Spinal cord (tissue), 10 donors: ENCODE measurements around the gene SF3B3. TPM values are rescaled to one million over a fixed set of nuclear protein-coding genes. Genes with fewer than 3 reads are reported as not detected.
A peak's percentile ranks its signal among the peaks of the same experiment; 100 is the strongest.
"Not testable (repeated sequence)": the region's sequence is repeated elsewhere in the genome, so short reads cannot be mapped to it uniquely, and the experiment has no call there.

ENCODE experiments used
- DNase-seq, 6 donors: peaks; one replicate each; pipeline versions ENCODE4 v3.0.0 to v3.0.0-alpha.2; 2013 to 2015; ENCODE audit warnings: low spot score in 6 of 6, low read depth in 4 of 6
- H3K27ac ChIP-seq: one replicate; pipeline ENCODE4 v1.5.1; 2013; ENCODE audit warnings: low read depth, low read length, control low read depth
- H3K27me3 ChIP-seq: one replicate; pipeline ENCODE4 v1.6.1; 2013; ENCODE audit warnings: low read length; ENCODE audit not compliant: control insufficient read depth, insufficient read depth
- H3K36me3 ChIP-seq: one replicate; pipeline ENCODE4 v1.6.1; 2013; ENCODE audit warnings: low read length; ENCODE audit not compliant: control insufficient read depth, insufficient read depth
- H3K4me1 ChIP-seq: one replicate; pipeline ENCODE4 v1.6.1; 2013; ENCODE audit warnings: low read length; ENCODE audit not compliant: control insufficient read depth, insufficient read depth
- H3K4me3 ChIP-seq: one replicate; pipeline ENCODE4 v1.5.1; 2013; ENCODE audit warnings: low read depth, low read length, control low read depth
- H3K9me3 ChIP-seq: one replicate; pipeline ENCODE4 v1.6.1; 2013; ENCODE audit warnings: low read length; ENCODE audit not compliant: control insufficient read depth, insufficient read depth
- WGBS: methylation state at CpG from one replicate; pipeline ENCODE4 v1.1.5; 2013; ENCODE audit warnings: missing lambda C conversion rate; ENCODE audit not compliant: insufficient coverage; 5-methylcytosine and 5-hydroxymethylcytosine counted together
- polyA plus RNA-seq, 2 donors: library from polyadenylated mRNA; unstranded; fragments of 120-200 nt; gene quantifications; one replicate each; pipeline ENCODE4 v1.2.1, GENCODE V29; 2013; ENCODE audit not compliant: insufficient read length in 2 of 2
- total RNA-seq, 2 donors: library from RNA; depleted of rRNA in 1 of 2; stranded (reverse); fragments of 120-200 nt in 1 of 2; fragments of >200 nt in 1 of 2; gene quantifications; one replicate each; pipeline versions ENCODE4 v1.2.3 to v1.2.4, GENCODE V29; 2013 to 2014
- donor health status: healthy.

The SF3B3 gene
- total and polyA plus RNA-seq, 4 donors: 111 to 291 (median 211) TPM

GRCh38 chr16:70579648-70580630 lies 56.3 kb downstream of the SF3B3 start:
- Histone ChIP-seq H3K4me1 (peaks cover 15% of the 10 kb centered on the region), H3K4me3 (no peak overlapping the region), H3K27me3 (no peaks in the 10 kb centered on the region), H3K27ac (no peak overlapping the region), H3K9me3 (no peaks in the 10 kb centered on the region), H3K36me3 (peaks cover 10% of the 10 kb centered on the region)
- 71% methylated on average over 14 of the region's 21 CpGs for WGBS
- DNase-seq: no peak

DNA sequence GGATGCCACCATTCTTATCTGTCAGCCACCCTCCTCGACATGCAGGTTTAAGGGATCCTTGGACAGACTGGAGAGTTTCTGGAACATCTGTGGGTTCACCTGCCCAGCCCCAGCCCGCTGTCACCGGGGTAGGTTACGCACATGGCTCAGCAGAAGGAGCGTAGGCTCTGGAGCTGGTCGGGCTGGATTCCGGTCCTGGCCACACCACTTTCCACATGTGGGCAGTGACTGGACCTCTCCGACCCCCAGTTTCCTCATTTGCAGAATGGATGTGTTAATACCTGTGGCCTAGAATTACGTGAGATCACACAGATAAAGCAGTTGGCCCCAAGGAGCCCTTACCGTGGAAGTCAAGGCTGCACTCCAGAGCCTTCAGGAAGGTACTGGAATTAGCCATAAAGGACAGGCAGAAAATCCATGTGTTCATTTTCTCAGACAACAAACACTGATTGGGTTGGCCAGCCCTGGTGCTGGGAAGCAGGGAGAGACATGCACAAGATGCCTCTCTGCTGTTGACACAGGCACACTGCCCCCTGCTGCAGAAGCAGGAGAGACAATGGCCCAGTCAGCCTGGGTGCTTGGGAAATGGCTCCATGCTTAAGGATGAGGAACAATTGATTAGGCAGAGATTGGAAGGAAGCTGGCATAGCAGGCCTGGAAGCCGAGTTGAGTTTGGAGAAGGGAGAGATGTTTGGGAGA lies 58.8 kb downstream of the SF3B3 start:
- no peaks in the 10 kb centered on the region for H3K27me3 ChIP-seq
- DNase-seq: no peak
- H3K27ac ChIP-seq: no peak overlapping the region
- H3K9me3 ChIP-seq: no peaks in the 10 kb centered on the region
- H3K4me3 ChIP-seq: no peak overlapping the region
- H3K36me3 ChIP-seq: no peaks in the 10 kb centered on the region
- H3K4me1 ChIP-seq: peaks cover 10% of the 10 kb centered on the region
- 84% methylated on average over 11 of the region's 11 CpGs for whole genome bisulfite sequencing

DNA sequence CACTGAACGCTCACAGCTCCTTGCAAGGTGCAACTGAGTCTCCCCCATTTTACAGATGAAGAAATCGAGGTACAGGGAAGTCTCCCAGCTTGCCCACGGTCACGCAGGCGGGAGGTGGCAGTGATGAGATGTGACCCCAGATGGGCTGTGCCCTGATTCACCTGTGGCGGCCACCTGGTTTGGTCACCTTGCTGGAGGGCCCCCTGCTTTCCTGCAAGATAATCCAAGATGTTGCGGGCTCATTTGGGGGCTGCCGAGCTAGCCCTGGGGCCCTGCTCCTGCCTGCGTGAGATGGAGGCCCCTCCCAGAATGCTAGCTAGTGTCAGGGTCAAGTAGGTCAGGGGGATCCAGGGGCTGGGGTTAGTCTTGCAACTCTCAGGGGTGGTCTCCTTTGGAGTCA lies 63.1 kb downstream of the SF3B3 start:
- 91% methylated on average over 9 of the region's 9 CpGs for WGBS
- DNase-seq: no peak
- H3K9me3 ChIP-seq: no peaks in the 10 kb centered on the region
- no peak overlapping the region for H3K27ac ChIP-seq
- no peaks in the 10 kb centered on the region for H3K36me3 ChIP-seq
- peaks cover 17% of the 10 kb centered on the region for H3K4me1 ChIP-seq
- no peak overlapping the region for H3K4me3 ChIP-seq
- H3K27me3 ChIP-seq: no peaks in the 10 kb centered on the region

DNA sequence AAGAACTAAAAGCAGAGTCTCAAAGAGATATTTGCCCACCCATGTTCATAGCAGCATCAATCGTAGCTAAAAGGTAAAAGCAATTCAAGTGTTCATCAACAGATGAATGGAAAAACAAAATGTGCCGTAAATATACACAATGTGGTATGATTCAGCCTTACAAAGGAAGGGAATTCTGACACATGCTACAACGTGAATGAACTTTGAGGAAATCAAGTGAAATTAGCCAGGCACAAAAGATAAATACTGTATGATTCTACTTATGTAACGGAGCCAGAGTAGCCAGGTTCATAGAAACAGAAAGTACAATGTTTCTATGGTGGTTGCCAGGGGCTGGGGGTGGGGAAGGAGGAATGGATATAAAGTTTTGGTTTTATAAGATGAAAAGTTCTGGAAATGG lies 64.9 kb downstream of the SF3B3 start:
- Histone ChIP-seq H3K4me3 (no peak overlapping the region), H3K9me3 (no peaks in the 10 kb centered on the region), H3K27me3 (no peaks in the 10 kb centered on the region), H3K27ac (no peak overlapping the region), H3K4me1 (peaks cover 17% of the 10 kb centered on the region), H3K36me3 (no peaks in the 10 kb centered on the region)
- no peak for DNase-seq
- 80% methylated on average over 1 of the region's 4 CpGs for WGBS

DNA sequence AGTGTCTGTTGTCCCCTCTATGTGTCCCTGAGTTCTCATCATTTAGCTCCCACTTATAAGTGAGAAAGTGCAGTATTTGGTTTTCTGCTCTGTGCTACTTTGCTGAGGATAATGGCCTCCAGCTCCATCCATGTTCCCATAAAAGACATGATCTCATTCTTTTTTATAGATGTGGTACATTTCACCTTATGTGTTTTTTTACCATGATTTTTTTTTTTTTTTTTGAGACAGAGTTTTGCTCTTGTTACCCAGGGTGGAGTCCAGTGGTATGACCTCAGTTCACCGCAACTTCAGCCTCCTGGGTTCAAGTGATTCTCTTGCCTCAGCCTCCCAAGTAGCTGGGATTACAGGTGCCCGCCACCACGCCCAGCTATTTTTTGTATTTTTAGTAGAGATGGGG lies 65.8 kb downstream of the SF3B3 start:
- not testable (repeated sequence) for H3K36me3 ChIP-seq, H3K27ac ChIP-seq, DNase-seq, H3K4me3 ChIP-seq, H3K9me3 ChIP-seq, H3K27me3 ChIP-seq
- H3K4me1 ChIP-seq: peaks cover 12% of the 10 kb centered on the region
- WGBS: 83% methylated on average over 3 of the region's 3 CpGs

GRCh38 chr16:70589998-70590471 lies 66.4 kb downstream of the SF3B3 start:
- Histone ChIP-seq H3K27me3 (no peaks in the 10 kb centered on the region), H3K4me1 (peaks cover 12% of the 10 kb centered on the region), H3K36me3 (no peaks in the 10 kb centered on the region), H3K9me3 (no peaks in the 10 kb centered on the region), H3K27ac (peak overlapping the region; percentile 25), H3K4me3 (no peak overlapping the region)
- WGBS: 35% methylated on average over 5 of the region's 10 CpGs
- DNase-seq: peak in 1 of 6 donors; percentile 68

DNA sequence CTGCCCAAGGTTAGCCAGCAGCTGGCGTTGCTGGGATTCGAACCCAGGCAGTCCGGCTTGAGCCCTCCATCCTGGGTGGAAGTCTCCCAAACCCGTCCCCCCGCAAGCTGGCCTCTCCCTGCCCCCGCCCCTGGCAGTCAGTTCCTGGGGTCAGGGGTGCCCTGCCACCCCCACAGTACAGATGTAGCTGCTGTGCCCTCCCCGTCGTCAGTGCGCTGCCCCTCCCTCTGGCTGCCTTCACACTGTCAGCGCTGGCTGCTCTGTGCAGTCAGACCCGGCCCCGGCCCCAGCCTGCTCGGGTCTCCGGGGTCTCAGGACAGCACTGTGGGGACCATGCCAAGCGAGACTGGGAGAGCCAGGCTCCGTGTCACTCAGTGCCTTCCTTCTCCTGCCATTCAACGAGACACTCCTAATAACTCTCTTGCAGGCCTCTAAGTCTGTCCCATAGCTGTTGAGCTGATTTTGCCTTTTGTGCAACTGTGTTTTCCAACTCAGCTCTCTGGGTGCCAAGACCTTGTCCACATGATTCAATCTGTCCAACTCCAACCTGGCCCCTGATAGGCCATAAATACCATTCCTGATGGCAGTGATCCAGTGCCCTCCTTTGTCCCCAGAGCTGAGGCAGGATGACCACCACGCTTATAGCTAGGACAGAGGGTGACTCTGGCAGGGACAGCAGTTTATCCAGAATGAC lies 67.3 kb downstream of the SF3B3 start:
- no peak for DNase-seq
- H3K9me3 ChIP-seq: no peaks in the 10 kb centered on the region
- no peaks in the 10 kb centered on the region for H3K36me3 ChIP-seq
- H3K4me3 ChIP-seq: no peak overlapping the region
- H3K4me1 ChIP-seq: peaks cover 12% of the 10 kb centered on the region
- 56% methylated on average over 17 of the region's 18 CpGs for WGBS
- H3K27ac ChIP-seq: peak overlapping the region; percentile 16
- H3K27me3 ChIP-seq: no peaks in the 10 kb centered on the region

GRCh38 chr16:70591615-70592014 lies 68.0 kb downstream of the SF3B3 start:
- peaks cover 12% of the 10 kb centered on the region for H3K4me1 ChIP-seq
- no peak overlapping the region for H3K4me3 ChIP-seq
- H3K9me3 ChIP-seq: no peaks in the 10 kb centered on the region
- no peak for DNase-seq
- H3K27me3 ChIP-seq: no peaks in the 10 kb centered on the region
- no peak overlapping the region for H3K27ac ChIP-seq
- WGBS: 100% methylated on average over 1 of the region's 4 CpGs
- H3K36me3 ChIP-seq: no peaks in the 10 kb centered on the region

DNA sequence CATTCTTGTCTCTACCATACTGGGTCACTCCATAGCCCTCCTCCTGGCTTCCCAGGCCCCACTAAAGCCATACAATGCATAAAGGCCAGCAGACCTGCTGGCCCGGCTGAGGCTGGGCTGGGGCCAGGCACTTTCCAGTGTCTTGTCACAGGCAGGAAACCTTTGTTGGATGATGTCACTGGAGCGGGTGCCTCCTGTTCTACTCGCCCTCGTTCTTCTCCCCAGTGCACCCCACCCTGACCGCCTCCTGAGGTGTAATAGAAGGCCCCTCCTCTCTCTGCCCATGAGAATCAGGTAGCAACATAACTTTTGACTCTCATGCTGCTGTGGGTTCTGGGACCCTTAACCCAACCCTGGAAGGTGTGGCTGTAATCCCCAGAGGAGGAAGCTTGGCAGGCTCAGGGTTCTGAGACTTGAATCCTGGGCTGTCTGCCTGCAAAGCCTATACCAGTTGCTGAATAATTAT lies 68.5 kb downstream of the SF3B3 start:
- H3K27me3 ChIP-seq: no peaks in the 10 kb centered on the region
- H3K4me1 ChIP-seq: peaks cover 12% of the 10 kb centered on the region
- H3K4me3 ChIP-seq: no peak overlapping the region
- 57% methylated on average over 5 of the region's 5 CpGs for WGBS
- no peaks in the 10 kb centered on the region for H3K9me3 ChIP-seq
- H3K27ac ChIP-seq: no peak overlapping the region
- no peak for DNase-seq
- H3K36me3 ChIP-seq: no peaks in the 10 kb centered on the region
